ENCODE results near the gene PFN4.

PFN4 gene

GRCh38 chr2:24076849-24077534 lies 46.1 kb downstream of the PFN4 start:
- no peak for ATAC-seq

GRCh38 chr2:24075915-24076848 lies 47.0 kb downstream of the PFN4 start, which contains the start of gene SF3B6:
Gene SF3B6, minus strand, starts transcription at chr2:24076326. Its CDS starts 97 bp downstream, at chr2:24076229.
- ATAC-seq: peak; percentile 93 to 95

GRCh38 chr2:24075259-24075658 lies 47.9 kb downstream of the PFN4 start:
- no peak for ATAC-seq

GRCh38 chr2:24073816-24074215 lies 49.3 kb downstream of the PFN4 start:
- ATAC-seq: no peak

- ATAC-seq: no peak
Observed at GRCh38 chr2:24072259-24072658, 50.9 kb downstream of the PFN4 start.

- ATAC-seq: peak; percentile 41 to 69
Observed at GRCh38 chr2:24065341-24065740, 57.8 kb downstream of the PFN4 start.
